Activated naive CD8-positive, alpha-beta T cell treated with anti-CD3 and anti-CD28 coated beads, Interleukin-2, amount 50 U/mL, for 16 hours (primary cell): ENCODE results near the gene PLS1.
A peak's percentile ranks its signal among the peaks of the same experiment; 100 is the strongest.
"Not testable (repeated sequence)": the region's sequence is repeated elsewhere in the genome, so short reads cannot be mapped to it uniquely, and the experiment has no call there.

Experiments
- DNase-seq: peaks from one replicate; pipeline ENCODE4 v3.0.0-alpha.2; 2020; ENCODE audit warnings: low read depth, low spot score

PLS1 gene

GRCh38 chr3:142595951-142596725 is at the start of gene PLS1:
Gene PLS1 (plus strand): TSS chr3:142596393. CDS start chr3:142664238, 67,845 bp downstream.
- DNase-seq = peak; percentile 57

- no peak for DNase-seq
These were observed 46.2 kb upstream of the PLS1 start for GRCh38 chr3:142549986-142550385.

DNA sequence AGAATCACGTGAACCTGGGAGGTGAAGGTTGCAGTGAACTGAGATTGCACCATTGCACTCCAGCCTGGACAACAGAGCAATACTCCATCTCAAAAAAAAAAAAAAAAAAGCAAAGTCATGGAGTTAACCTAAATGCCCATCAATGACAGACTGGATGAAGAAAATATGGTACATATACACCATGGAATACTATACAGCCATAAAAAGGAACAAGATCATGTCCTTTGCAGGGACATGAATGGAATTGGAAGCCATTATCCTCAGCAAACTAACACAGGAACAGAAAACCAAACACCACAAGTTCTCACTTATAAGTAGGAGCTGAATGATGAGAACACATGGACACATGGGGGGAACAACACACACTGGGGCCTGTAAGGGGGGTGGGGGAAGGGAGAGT is 43.6 kb upstream of the PLS1 start:
- not testable (repeated sequence) for DNase-seq

GRCh38 chr3:142553741-142554140 is 42.5 kb upstream of the PLS1 start:
- DNase-seq = no peak

GRCh38 chr3:142560118-142560517 is 36.1 kb upstream of the PLS1 start:
- DNase-seq = no peak

GRCh38 chr3:142563496-142563997 is 32.6 kb upstream of the PLS1 start:
- no peak for DNase-seq

GRCh38 chr3:142566096-142566495 is 30.1 kb upstream of the PLS1 start:
- no peak for DNase-seq

GRCh38 chr3:142568393-142569017 is 27.7 kb upstream of the PLS1 start:
- no peak for DNase-seq

DNA sequence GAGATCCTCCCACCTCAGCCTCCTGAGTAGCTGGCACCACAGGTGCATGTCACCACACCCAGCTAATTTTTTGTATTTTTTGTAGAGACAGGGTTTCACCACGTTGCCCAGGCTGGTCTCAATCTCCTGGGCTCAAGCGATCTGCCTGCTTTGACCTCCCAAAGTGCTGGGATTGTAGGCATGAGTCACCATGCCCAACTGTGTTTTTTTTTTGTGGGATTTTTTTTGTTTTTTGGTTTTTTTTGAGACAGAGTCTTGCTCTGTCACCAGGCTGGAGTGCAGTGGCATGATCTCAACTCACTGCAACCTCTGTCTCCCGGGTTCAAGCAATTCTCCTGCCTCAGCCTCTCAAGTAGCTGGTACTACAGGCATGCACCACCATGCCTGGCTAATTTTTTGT is 26.8 kb upstream of the PLS1 start:
- DNase-seq = not testable (repeated sequence)

DNA sequence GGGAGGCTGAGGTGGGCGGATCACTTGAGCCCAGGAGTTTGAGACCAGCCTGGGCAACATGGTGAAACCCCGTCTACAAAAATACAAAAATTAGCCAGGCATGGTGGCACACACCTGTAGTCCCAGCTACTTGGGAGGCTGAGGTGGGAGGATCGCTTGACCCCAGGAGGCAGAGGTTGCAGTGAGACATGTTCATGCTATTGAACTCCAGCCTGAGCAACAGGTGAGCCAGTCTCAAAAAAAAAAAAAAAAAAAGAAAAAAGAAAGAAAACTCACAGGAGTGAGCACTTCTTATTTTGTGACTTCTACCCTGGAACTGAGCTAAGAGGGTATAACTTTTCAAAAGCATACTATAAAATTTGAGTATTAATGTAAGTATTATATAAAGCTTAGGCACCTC is 22.0 kb upstream of the PLS1 start:
- not testable (repeated sequence) for DNase-seq

DNA sequence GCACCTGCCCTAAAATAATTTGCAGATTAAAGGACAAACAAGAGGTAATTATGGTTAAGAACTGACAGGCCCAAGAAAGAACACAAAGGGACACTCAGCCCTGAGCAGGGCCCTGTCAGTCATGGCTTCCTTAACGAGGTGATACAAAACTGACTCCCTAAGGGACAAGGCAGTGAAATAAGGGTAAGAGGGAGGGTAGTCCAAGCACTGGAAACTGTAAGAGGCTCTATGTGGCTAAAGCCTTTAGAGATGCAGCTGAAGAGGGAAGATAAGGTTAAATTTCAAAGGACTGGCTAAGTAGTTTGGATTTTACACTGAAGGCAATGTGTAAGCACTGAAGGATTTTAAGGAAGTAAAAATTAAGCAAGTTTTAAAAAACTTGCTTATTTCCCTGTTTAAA is 21.5 kb upstream of the PLS1 start:
- no peak for DNase-seq

- DNase-seq = no peak
These were observed 19.4 kb upstream of the PLS1 start for GRCh38 chr3:142576792-142577191.

- no peak for DNase-seq
These were observed 18.4 kb upstream of the PLS1 start for GRCh38 chr3:142577696-142578328.

DNA sequence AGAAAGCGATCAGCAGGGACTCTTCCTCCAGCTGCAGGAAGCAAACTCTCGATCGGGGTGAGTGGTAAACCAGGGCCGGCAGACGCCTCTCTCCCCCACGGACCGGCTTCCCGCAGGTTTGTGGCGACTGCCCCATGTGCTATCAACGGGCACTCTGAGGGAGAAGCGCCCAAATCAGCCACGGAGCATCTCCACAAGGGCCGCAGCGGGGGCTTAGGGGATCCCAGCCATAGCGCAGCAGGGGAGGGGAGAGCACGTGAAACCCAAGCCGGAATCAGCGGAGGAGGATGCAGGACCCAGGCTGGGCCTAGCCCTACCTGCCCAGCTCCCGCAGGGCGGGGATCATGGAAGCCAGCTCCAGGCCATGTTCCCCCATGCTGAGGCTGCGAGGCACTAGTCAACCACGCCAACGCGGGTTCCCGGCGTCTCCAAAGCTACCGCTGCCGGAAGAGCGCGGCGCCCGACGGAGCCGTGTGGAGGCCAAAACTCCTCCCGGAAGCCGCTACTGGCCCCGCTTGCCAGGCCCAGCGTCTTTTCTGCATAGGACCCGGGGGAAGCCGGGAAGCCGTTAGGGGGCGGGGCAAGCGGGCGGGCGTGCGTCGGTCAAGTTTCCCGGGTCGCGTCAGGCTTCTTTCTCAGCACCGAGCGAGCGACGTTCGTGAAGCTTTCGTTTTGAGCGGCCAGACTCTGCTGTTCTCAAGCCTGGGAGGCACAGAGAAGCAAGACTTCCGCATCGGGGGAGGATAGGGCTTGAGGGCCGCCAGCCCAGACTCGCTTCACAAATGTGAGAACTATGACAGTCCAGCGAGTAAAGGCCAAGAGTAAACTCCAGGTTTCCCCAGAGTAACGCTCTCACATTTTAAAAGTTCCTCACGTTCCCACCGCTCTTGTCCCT is 17.6 kb upstream of the PLS1 start, which contains the start of gene ATR:
TSS of gene ATR (minus strand) at position 405 of the 895 bp plus-strand sequence. CDS start at position 376, 29 bp downstream.
- DNase-seq = peak; percentile 88

- no peak for DNase-seq
These were observed 16.2 kb upstream of the PLS1 start for GRCh38 chr3:142580061-142580423.

GRCh38 chr3:142581070-142581469 is 15.1 kb upstream of the PLS1 start:
- DNase-seq = not testable (repeated sequence)

DNA sequence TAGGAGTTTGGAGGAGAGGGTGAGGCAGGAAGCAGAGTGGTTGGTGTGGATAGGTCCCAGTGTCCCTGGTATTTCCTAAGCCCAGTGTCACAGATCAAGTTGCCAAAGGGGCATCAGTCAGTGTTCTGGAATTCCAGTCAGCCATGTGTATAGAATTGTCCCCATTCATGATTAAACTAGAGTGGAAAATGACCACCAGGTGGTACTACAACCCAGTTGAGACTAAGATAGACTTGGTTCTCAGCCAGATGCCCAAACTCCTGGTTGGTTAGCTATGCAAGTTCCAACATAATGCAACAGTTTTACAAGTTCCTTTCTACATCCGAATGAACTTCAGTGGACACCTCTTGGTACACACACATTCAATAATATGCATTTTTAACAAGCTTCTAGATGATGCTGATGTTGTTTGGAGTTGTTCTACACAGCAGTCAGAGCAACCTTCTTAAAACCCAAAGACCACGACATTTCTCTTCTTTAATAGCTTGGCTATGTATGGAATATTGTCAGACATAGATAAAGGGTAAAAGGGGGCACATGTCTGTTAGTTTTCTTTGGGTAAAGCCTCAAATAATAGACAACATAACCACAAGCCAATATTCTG is 9.3 kb upstream of the PLS1 start:
- no peak for DNase-seq

DNA sequence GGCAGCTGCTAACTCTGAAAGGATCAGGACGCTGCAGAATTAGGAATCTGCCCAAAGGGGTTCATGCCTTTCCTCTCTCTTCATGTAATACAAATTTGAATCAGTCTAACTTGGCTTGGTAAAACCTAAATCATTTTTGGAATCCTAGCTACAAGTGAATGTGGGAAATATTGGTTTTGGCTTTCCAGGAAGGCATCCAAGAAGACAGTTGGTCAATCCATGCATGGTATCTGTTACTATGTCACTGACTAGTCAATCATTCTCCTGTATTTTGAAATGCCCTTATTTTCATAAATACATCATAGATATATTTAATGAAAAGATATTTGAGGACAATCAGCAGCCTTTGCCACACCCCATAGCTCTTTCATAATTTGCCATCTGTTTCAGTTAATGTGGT is 7.5 kb upstream of the PLS1 start:
- no peak for DNase-seq

GRCh38 chr3:142592268-142592667 is 3.9 kb upstream of the PLS1 start:
- not testable (repeated sequence) for DNase-seq

DNA sequence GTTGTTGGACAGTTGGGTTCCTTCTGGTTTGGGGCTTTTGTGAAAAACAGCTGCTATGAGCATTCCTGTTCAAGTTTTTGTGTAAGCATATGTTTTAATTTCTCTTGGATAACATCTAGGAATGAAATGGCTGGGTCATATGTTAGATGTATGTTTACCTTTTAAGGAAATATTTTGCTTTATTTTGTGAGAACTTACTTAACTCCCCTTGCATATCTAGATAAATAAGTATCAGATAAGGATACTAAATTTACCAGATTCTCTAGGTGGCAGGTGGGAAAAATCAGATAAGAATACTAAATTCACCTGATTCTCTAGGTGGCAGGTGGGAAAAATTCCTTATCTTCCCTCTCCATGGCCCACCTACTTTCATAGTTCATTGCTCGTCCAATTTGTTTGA is 1.1 kb upstream of the PLS1 start:
- no peak for DNase-seq

- no peak for DNase-seq
These were observed 627 bp upstream of the PLS1 start for GRCh38 chr3:142595581-142595950.
